Skeletal muscle tissue (tissue), 4 donors: Measurements from ENCODE around the gene ASF1B. TPM values are rescaled to one million over a fixed set of nuclear protein-coding genes. Genes with fewer than 3 reads are reported as not detected.
A peak's percentile ranks its signal among the peaks of the same experiment; 100 is the strongest.
"Not testable (repeated sequence)": the region's sequence is repeated elsewhere in the genome, so short reads cannot be mapped to it uniquely, and the experiment has no call there.

ENCODE experiments used
- H3K27ac ChIP-seq: one replicate; pipeline ENCODE4 v1.7.0; 2013; ENCODE audit warnings: mild to moderate bottlenecking, low read depth, low read length, inconsistent platforms
- H3K27me3 ChIP-seq, 3 donors: one replicate each; pipeline ENCODE4 v1.7.0; 2013; ENCODE audit warnings: low read length in 3 of 3; ENCODE audit not compliant: control insufficient read depth in 3 of 3, insufficient read depth in 3 of 3
- H3K36me3 ChIP-seq, 3 donors: one replicate each; pipeline ENCODE4 v1.7.0; 2013; ENCODE audit warnings: low read length in 3 of 3; ENCODE audit not compliant: control insufficient read depth in 3 of 3, insufficient read depth in 3 of 3
- H3K4me1 ChIP-seq, 3 donors: one replicate each; pipeline ENCODE4 v1.7.0; 2013; ENCODE audit warnings: low read length in 3 of 3, mild to moderate bottlenecking in 3 of 3; ENCODE audit not compliant: control insufficient read depth in 3 of 3, insufficient read depth in 3 of 3
- H3K4me3 ChIP-seq, 3 donors: one replicate each; pipeline ENCODE4 v1.7.0; 2013; ENCODE audit warnings: low read length in 3 of 3
- H3K9ac ChIP-seq, 3 donors: one replicate each; pipeline ENCODE4 v1.7.0; 2013; ENCODE audit warnings: low read length in 3 of 3, mild to moderate bottlenecking in 3 of 3, moderate library complexity in 2 of 3, low read depth in 1 of 3
- H3K9me3 ChIP-seq, 3 donors: one replicate each; pipeline ENCODE4 v1.7.0; 2013; ENCODE audit warnings: low read length in 3 of 3; ENCODE audit not compliant: control insufficient read depth in 3 of 3
- total RNA-seq: library from RNA; depleted of rRNA; stranded (reverse); fragments of >200 nt; gene quantifications from one replicate; pipeline ENCODE4 v1.2.3, GENCODE V29; 2014
- donor health status: Osteomylitis.

The ASF1B gene
- total RNA-seq, 1 donor from 2014 or later, result 3.7 TPM

DNA sequence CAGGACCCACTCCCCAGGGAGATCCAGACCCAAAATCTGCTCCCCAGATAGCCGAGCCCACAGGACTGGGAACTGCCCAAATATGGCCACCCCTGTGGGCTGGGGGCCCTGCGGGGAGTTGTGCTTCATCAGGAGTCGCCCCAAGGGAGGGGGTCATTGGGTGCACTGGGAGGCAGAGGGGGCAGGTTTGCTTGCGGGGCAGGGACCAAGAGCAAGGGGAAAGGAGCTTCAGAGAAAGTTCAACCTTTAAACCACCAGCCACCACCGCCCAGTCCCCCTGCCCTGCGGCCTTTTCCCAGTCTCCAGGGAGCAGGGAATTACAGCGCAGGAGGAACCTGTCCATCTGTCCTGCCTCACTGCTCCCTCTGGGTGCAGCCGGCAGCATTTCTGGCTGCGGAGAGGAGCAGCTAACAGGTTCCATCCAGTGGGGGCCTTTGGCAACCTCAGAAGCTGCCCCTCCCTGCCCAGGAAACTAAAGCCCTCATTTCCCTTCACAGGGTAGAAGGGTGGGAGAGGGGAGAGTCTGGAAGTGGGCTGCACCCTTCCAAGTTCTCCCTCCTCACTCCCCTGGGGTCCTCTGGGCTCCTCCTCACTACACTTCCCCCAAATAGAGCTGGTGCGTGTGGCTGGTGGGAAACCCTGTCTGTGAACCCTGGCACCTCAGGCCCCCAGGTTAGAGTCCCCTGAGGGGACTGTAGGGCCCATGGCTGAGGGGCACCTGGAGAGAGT is 13.8 kb upstream of the ASF1B start:
- Histone ChIP-seq H3K9me3 (no peaks in the 10 kb centered on the region), H3K27me3 (no peaks in the 10 kb centered on the region), H3K4me3 (peak overlapping the region in 1 of 3 donors; percentile 22), H3K9ac (peak overlapping the region in 1 of 3 donors; percentile 57), H3K36me3 (peaks cover 0 to 7% (median 0%) of the 10 kb centered on the region in 3 donors), H3K4me1 (peaks cover 19 to 24% (median 23%) of the 10 kb centered on the region in 3 donors), H3K27ac (no peak overlapping the region)

- Histone ChIP-seq H3K9me3 (no peaks in the 10 kb centered on the region), H3K4me1 (peaks cover 19 to 24% (median 23%) of the 10 kb centered on the region in 3 donors), H3K27ac (peak overlapping the region; percentile 19), H3K4me3 (peak overlapping the region in 1 of 3 donors; percentile 22), H3K36me3 (peaks cover 0 to 7% (median 0%) of the 10 kb centered on the region in 3 donors), H3K27me3 (no peaks in the 10 kb centered on the region), H3K9ac (peak overlapping the region in 2 of 3 donors; percentile 54 to 57)
Measured at GRCh38 chr19:14149509-14149994, 13.2 kb upstream of the ASF1B start.

DNA sequence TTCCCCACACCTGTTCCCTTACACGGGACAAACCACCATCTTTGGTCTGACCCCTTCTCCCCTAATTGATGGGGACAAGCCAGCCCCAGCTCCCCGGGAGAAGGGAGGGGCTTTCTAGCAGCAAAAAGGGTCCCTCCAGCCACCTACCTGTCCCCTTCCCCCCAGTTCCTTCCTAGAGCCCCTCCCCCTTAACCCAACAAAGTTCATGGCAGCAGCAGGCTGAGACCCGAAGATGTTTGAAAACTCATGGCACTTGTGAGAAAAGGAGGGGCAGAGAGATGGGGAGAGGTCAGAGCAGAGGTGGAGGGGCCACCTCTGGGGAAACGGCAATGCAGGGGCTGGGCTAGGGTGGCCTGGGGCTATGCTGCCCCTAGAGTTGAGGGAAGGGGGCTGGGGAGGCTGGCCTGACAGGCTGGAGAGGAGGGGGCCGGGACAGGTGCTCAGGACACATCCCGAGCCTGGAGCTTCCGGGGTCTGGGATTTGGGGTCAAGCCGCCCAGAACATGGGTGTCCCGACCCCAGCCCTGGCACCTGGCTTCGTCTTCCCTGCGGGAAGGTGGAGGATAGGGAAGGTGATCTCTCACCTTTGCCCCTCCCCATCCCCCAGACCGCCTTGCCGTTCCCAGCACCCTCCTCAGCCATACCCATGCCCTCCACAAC is 12.5 kb upstream of the ASF1B start:
- H3K9ac ChIP-seq, result peak overlapping the region in 2 of 3 donors; percentile 45 to 54

GRCh38 chr19:14147797-14148605 is 11.6 kb upstream of the ASF1B start:
- Histone ChIP-seq H3K4me1 (peaks cover 19 to 24% (median 23%) of the 10 kb centered on the region in 3 donors), H3K9me3 (no peaks in the 10 kb centered on the region), H3K27ac (peak overlapping the region; percentile 60), H3K4me3 (peak overlapping the region in 1 of 3 donors; percentile 41), H3K9ac (peak overlapping the region in 1 of 3 donors; percentile 60), H3K36me3 (peaks cover 0 to 7% (median 0%) of the 10 kb centered on the region in 3 donors), H3K27me3 (no peaks in the 10 kb centered on the region)

More for the DNA sequence above, 12.5 kb upstream of the ASF1B start:
- H3K4me3 ChIP-seq, result no peak overlapping the region
- peaks cover 0 to 7% (median 0%) of the 10 kb centered on the region in 3 donors for H3K36me3 ChIP-seq
- peaks cover 19 to 24% (median 23%) of the 10 kb centered on the region in 3 donors for H3K4me1 ChIP-seq
- H3K27me3 ChIP-seq, result no peaks in the 10 kb centered on the region
- peak overlapping the region; percentile 60 for H3K27ac ChIP-seq
- H3K9me3 ChIP-seq, result no peaks in the 10 kb centered on the region

- no peak overlapping the region for H3K27ac ChIP-seq
- H3K4me3 ChIP-seq, result no peak overlapping the region
- no peak overlapping the region for H3K9ac ChIP-seq
- H3K36me3 ChIP-seq, result peaks cover 0 to under 1% (median 0%) of the 10 kb centered on the region in 3 donors
- no peaks in the 10 kb centered on the region for H3K9me3 ChIP-seq
- peaks cover 19 to 24% (median 23%) of the 10 kb centered on the region in 3 donors for H3K4me1 ChIP-seq
- H3K27me3 ChIP-seq, result no peaks in the 10 kb centered on the region
Measured at GRCh38 chr19:14146789-14147216, 10.4 kb upstream of the ASF1B start.

DNA sequence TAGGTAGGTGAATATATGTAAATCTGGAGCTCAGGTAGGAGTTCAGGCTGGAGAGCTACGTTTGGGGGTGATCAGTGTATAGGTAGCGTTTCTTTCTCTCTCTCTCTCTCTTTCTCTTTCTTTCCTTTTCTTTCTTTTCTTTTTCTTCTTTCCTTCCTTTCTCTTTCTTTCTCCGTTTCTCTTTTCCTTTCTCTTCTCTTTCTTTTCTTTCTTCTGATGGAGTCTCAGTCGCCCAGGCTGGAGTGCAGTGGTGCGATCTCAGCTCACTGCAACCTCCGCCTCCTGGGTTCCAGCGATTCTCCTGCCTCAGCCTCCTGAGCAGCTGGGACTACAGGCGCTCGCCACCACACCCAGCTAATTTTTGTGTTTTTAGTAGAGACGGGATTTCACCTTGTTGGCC is 9.8 kb upstream of the ASF1B start:
- H3K36me3 ChIP-seq, H3K27ac ChIP-seq, H3K27me3 ChIP-seq, H3K9me3 ChIP-seq, H3K9ac ChIP-seq, H3K4me3 ChIP-seq: not testable (repeated sequence)
- H3K4me1 ChIP-seq, result peaks cover 19 to 24% (median 23%) of the 10 kb centered on the region in 3 donors

- Histone ChIP-seq H3K9me3 (no peaks in the 10 kb centered on the region), H3K27me3 (no peaks in the 10 kb centered on the region), H3K27ac (no peak overlapping the region)
Measured at GRCh38 chr19:14145381-14145780, 9.0 kb upstream of the ASF1B start.

GRCh38 chr19:14142262-14143190 is 6.1 kb upstream of the ASF1B start:
- Histone ChIP-seq H3K27me3 (no peaks in the 10 kb centered on the region), H3K36me3 (no peaks in the 10 kb centered on the region), H3K27ac (no peak overlapping the region), H3K4me3 (no peak overlapping the region), H3K9me3 (no peaks in the 10 kb centered on the region), H3K4me1 (peaks cover 15 to 21% (median 20%) of the 10 kb centered on the region in 3 donors), H3K9ac (no peak overlapping the region)

More at GRCh38 chr19:14145381-14145780, 9.0 kb upstream of the ASF1B start:
- no peak overlapping the region for H3K9ac ChIP-seq
- H3K4me1 ChIP-seq, result peaks cover 18 to 23% (median 21%) of the 10 kb centered on the region in 3 donors
- H3K4me3 ChIP-seq, result no peak overlapping the region
- H3K36me3 ChIP-seq, result no peaks in the 10 kb centered on the region

DNA sequence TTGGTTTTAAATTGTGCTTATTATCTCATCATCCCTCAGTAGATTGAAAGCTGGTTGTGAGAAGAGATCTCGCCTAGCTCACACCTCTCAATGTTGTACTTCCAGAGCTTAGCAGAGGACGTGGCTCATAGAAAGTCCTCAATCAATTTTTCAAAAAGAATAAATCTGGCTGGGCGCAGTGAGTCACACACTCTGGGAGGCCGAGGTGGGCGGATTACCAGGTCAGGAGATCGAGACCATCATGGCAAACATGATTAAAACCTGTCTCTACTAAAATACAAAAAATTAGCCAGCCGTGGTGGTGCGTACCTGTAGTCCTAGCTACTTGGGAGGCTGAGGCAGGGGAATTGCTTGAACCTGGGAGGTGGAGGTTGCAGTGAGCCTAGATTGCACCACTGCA is 4.7 kb upstream of the ASF1B start:
- no peaks in the 10 kb centered on the region for H3K36me3 ChIP-seq
- no peak overlapping the region for H3K9ac ChIP-seq
- H3K27me3 ChIP-seq, result no peaks in the 10 kb centered on the region
- H3K4me3 ChIP-seq, result no peak overlapping the region
- H3K9me3 ChIP-seq, result no peaks in the 10 kb centered on the region
- H3K4me1 ChIP-seq, result peaks cover 15 to 27% (median 23%) of the 10 kb centered on the region in 3 donors
- H3K27ac ChIP-seq, result no peak overlapping the region
